BLaER1 treated with 17β-estradiol and CSF1 and Interleukin-3, amounts not matched to agents 10 nM and 100 nM (cell line): ENCODE results near the gene PIGN.

Experiments
- H3K27ac ChIP-seq, 11 experiments: shearing (Covaris generic); formaldehyde crosslinking; 2 replicates each; pipeline ENCODE4 v1.8.1; 2022
- H3K27me3 ChIP-seq, 11 experiments: shearing (Covaris generic); formaldehyde crosslinking; 2 replicates each; pipeline ENCODE4 v1.8.1; 2022
- H3K36me3 ChIP-seq, 11 experiments: shearing (Covaris generic); formaldehyde crosslinking; 2 replicates each; pipeline ENCODE4 v1.8.1; 2022
- H3K4me1 ChIP-seq, 10 experiments: shearing (Covaris generic); formaldehyde crosslinking; 2 replicates each; pipeline ENCODE4 v1.8.1; 2022
- H3K4me2 ChIP-seq, 11 experiments: shearing (Covaris generic); formaldehyde crosslinking; 2 replicates each; pipeline ENCODE4 v1.8.1; 2022
- H3K4me3 ChIP-seq, 10 experiments: shearing (Covaris generic); formaldehyde crosslinking; 2 replicates each; pipeline ENCODE4 v1.8.1; 2022
- H3K9ac ChIP-seq, 11 experiments: shearing (Covaris generic); formaldehyde crosslinking; 2 replicates each; pipeline ENCODE4 v1.8.1; 2022
- H3K9me3 ChIP-seq, 11 experiments: shearing (Covaris generic); formaldehyde crosslinking; replicated peaks in 1 of 11; 2 replicates each; pipeline ENCODE4 v1.8.1; 2022
- H4K20me1 ChIP-seq, 11 experiments: shearing (Covaris generic); formaldehyde crosslinking; 2 replicates each; pipeline ENCODE4 v1.8.1; 2022
- Cebpa-rat ChIP-seq, 11 experiments: shearing (Covaris generic); IDR thresholded peaks; 2 replicates each; pipeline ENCODE4 v1.8.1; 2022

PIGN gene

DNA sequence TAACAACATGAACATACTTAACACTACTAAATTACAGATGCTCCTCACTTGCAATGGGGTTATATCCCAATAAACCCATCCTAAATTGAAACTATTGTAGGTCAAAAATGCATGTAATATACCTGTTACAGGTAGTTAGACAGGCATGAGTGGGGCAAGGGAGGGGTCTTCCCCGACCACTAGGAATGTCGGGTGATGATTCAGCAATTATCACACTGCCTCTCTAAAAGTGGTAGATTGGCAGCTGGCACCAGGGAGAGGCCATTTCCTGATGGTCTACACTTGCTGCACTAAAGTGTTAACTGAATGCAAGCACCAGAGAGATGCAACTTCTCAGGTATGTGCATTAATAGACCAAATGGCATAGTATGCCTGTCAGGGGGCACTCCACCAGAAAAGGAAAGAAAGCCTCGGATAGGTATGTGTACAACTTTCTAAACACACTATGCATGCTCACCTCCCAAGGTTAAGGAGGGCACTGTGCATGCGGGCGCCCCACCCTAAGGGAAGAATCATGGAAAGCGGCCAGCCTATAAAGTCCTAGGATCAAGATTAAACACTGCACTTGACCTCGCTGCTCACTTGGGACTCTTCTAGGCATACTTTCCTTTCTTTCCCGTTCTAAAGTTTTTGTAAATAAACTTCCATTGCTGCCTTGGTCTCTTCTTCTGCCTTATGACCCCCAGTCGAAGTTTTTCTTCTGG, 35.6 kb downstream of the PIGN start:
- Histone ChIP-seq H3K9ac (no peak overlapping the region), H3K36me3 (peaks cover 7 to 54% (median 25%) of the 10 kb centered on the region in 11 experiments; a peak in 19 of 22 replicates), H3K9me3 (no peaks in the 10 kb centered on the region), H3K27me3 (no peaks in the 10 kb centered on the region), H3K4me3 (no peak overlapping the region), H4K20me1 (no peaks in the 10 kb centered on the region), H3K27ac (no peak overlapping the region), H3K4me1 (no peaks in the 10 kb centered on the region), H3K4me2 (no peak overlapping the region)
- no peak for TF ChIP-seq Cebpa-rat (IDR thresholded peaks at IDR 0.05)

- no peak overlapping the region for H3K27ac ChIP-seq
- H3K4me2 ChIP-seq = no peak overlapping the region
- peaks cover 24 to 51% (median 31%) of the 10 kb centered on the region in 11 experiments for H3K36me3 ChIP-seq
- no peaks in the 10 kb centered on the region for H3K9me3 ChIP-seq
- no peak overlapping the region for H3K9ac ChIP-seq
- no peaks in the 10 kb centered on the region for H4K20me1 ChIP-seq
- no peaks in the 10 kb centered on the region for H3K4me1 ChIP-seq
- no peaks in the 10 kb centered on the region for H3K27me3 ChIP-seq
- no peak overlapping the region for H3K4me3 ChIP-seq
- TF ChIP-seq Cebpa-rat (IDR thresholded peaks at IDR 0.05) = no peak
These were observed 42.5 kb downstream of the PIGN start for GRCh38 chr18:62144338-62144737.

GRCh38 chr18:62140259-62140658, 46.6 kb downstream of the PIGN start:
- Histone ChIP-seq H3K9ac (no peak overlapping the region), H3K9me3 (no peaks in the 10 kb centered on the region), H3K4me2 (no peak overlapping the region), H3K36me3 (peaks cover 25 to 68% (median 42%) of the 10 kb centered on the region in 11 experiments), H3K27me3 (no peaks in the 10 kb centered on the region), H3K4me3 (no peak overlapping the region), H3K27ac (no peak overlapping the region), H3K4me1 (no peaks in the 10 kb centered on the region), H4K20me1 (no peaks in the 10 kb centered on the region)
- TF ChIP-seq Cebpa-rat (IDR thresholded peaks at IDR 0.05) = no peak

DNA sequence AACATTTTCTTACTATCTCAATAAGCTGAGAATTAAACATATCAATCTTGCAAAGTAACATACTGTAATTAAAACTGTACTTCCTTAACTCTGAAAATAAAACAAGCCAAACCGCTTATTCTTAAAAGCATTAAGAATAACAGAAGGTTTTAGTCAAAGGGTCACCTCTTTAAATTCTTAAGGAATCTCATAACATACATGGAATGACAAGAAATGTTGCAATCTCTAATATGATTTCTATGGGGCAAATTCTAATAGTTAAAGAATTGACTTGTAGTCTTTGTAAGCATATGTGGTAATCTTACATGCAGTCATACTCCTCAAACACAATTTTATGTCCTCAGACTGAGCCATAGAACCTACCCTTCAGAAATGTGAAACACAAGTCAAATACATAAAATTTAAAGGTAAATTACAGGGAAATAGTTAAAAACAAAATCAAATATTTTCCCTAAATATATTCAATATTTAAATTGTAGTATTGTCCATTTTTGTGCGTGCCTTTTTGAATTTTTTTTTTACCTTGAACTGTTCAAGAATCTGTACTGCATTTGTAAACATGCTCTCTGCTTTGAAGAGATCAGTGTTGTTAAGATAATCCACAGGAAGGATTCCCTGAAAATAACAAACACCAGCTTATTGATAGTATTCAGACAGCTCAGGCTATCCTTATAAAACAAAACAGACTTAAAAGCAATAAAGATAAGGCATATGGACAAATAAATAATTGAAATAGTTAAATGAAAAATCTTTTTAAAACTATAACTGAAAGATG, 48.2 kb downstream of the PIGN start:
- H3K4me1 ChIP-seq = no peaks in the 10 kb centered on the region
- no peak for TF ChIP-seq Cebpa-rat (IDR thresholded peaks at IDR 0.05)
- H3K9me3 ChIP-seq = no peaks in the 10 kb centered on the region
- no peak overlapping the region for H3K4me3 ChIP-seq
- H3K4me2 ChIP-seq = no peak overlapping the region
- no peak overlapping the region for H3K27ac ChIP-seq
- H3K9ac ChIP-seq = no peak overlapping the region
- H3K27me3 ChIP-seq = no peaks in the 10 kb centered on the region
- H4K20me1 ChIP-seq = no peaks in the 10 kb centered on the region
- peaks cover 14 to 57% (median 31%) of the 10 kb centered on the region in 11 experiments; a peak in 19 of 22 replicates for H3K36me3 ChIP-seq

GRCh38 chr18:62131301-62131909, 55.5 kb downstream of the PIGN start:
- peaks cover 0 to 11% (median 5%) of the 10 kb centered on the region in 11 experiments; a peak in 6 of 22 replicates for H3K36me3 ChIP-seq
- no peak overlapping the region for H3K27ac ChIP-seq
- H3K9me3 ChIP-seq = no peaks in the 10 kb centered on the region
- H3K4me1 ChIP-seq = no peaks in the 10 kb centered on the region
- no peak overlapping the region for H3K9ac ChIP-seq
- no peaks in the 10 kb centered on the region for H3K27me3 ChIP-seq
- no peaks in the 10 kb centered on the region for H4K20me1 ChIP-seq
- H3K4me2 ChIP-seq = no peak overlapping the region
- no peak for TF ChIP-seq Cebpa-rat (IDR thresholded peaks at IDR 0.05)
- no peak overlapping the region for H3K4me3 ChIP-seq

DNA sequence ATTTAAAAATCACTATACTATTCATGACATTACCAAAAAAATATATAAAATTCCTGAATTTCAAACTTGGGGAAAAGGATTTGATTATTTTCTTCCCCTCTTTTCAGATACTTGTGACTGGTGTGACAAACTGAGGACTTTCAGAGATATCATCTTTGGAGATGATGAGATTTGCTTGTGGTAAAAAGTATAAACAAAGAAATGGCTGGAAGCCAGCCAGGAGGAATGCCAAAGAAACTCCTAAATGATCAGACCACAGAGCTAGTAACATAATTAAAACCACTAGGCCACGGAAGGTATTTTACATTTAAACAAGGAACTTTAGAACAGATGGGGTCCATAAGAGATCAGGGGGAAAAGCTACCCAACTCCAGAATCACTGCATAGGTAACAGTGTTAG, 58.7 kb downstream of the PIGN start:
- Histone ChIP-seq H3K4me3 (no peak overlapping the region), H3K36me3 (peaks cover 0 to 11% (median under 1%) of the 10 kb centered on the region in 11 experiments; a peak in 5 of 22 replicates), H3K4me1 (no peaks in the 10 kb centered on the region), H3K4me2 (no peak overlapping the region), H4K20me1 (no peaks in the 10 kb centered on the region), H3K9me3 (no peaks in the 10 kb centered on the region), H3K9ac (no peak overlapping the region), H3K27ac (no peak overlapping the region), H3K27me3 (no peaks in the 10 kb centered on the region)
- TF ChIP-seq Cebpa-rat (IDR thresholded peaks at IDR 0.05) = no peak

DNA sequence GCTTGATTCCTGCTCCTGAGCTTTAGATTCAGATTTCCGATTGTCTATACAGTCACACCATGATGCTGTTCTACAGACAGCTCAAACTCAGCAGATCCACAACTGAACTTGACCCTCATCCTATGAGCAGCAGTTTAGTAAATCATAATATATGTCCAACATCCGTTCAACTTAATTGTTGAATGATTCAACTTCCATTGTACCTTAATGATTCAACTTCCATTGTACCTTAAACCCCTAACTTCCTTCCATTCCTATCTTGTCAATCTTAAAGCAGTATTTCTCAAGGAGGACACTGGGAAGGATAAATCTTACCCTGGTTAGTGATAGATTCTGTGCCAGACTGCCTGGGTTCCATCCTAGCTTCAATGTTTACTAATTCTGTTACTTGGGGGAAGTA, 60.1 kb downstream of the PIGN start:
- no peaks in the 10 kb centered on the region for H3K27me3 ChIP-seq
- no peak overlapping the region for H3K4me3 ChIP-seq
- H3K36me3 ChIP-seq = peaks cover 0 to 11% (median 4%) of the 10 kb centered on the region in 11 experiments; a peak in 5 of 22 replicates
- TF ChIP-seq Cebpa-rat (IDR thresholded peaks at IDR 0.05) = no peak
- no peaks in the 10 kb centered on the region for H4K20me1 ChIP-seq
- no peak overlapping the region for H3K27ac ChIP-seq
- no peak overlapping the region for H3K9ac ChIP-seq
- H3K4me2 ChIP-seq = no peak overlapping the region
- H3K9me3 ChIP-seq = no peaks in the 10 kb centered on the region
- H3K4me1 ChIP-seq = no peaks in the 10 kb centered on the region

GRCh38 chr18:62125702-62126101, 61.2 kb downstream of the PIGN start:
- TF ChIP-seq Cebpa-rat (IDR thresholded peaks at IDR 0.05) = no peak
- H3K9me3 ChIP-seq = no peaks in the 10 kb centered on the region
- H4K20me1 ChIP-seq = no peaks in the 10 kb centered on the region
- H3K27ac ChIP-seq = no peak overlapping the region
- peaks cover 0 to 11% (median 4%) of the 10 kb centered on the region in 11 experiments; a peak in 5 of 22 replicates for H3K36me3 ChIP-seq
- H3K4me2 ChIP-seq = no peak overlapping the region
- no peak overlapping the region for H3K4me3 ChIP-seq
- H3K4me1 ChIP-seq = no peaks in the 10 kb centered on the region
- no peaks in the 10 kb centered on the region for H3K27me3 ChIP-seq
- H3K9ac ChIP-seq = no peak overlapping the region

DNA sequence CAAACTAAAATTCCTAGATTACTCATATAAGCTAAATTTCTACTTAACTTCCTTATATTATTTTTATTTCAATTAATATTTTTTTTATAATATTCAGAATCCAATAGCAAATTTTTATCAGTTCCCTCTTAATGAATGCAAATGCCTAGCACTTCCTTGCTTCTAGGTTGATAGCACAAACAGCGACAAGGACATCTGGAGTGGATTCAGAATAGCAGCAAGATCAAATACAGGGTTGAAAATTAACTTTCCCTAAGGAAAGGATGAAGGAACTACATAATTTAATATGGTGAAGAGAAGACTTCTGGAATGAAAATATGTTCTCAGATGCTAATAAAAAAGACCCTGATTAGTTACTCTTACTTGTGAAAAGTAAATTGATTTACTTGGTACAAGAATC, 64.5 kb downstream of the PIGN start:
- Histone ChIP-seq H3K27me3 (no peaks in the 10 kb centered on the region), H3K4me3 (no peak overlapping the region), H3K4me2 (no peak overlapping the region), H3K27ac (no peak overlapping the region), H4K20me1 (no peaks in the 10 kb centered on the region), H3K4me1 (no peaks in the 10 kb centered on the region), H3K9me3 (peaks cover 0 to 8% (median 0%) of the 10 kb centered on the region in 11 experiments; a peak in 1 of 22 replicates), H3K36me3 (peaks cover 0 to 9% (median under 1%) of the 10 kb centered on the region in 11 experiments; a peak in 4 of 22 replicates), H3K9ac (no peak overlapping the region)
- TF ChIP-seq Cebpa-rat (IDR thresholded peaks at IDR 0.05) = no peak
